OCI-LY1 (cell line): Measurements from ENCODE around the gene SLC22A17.
"Not testable (repeated sequence)": the region's sequence is repeated elsewhere in the genome, so short reads cannot be mapped to it uniquely, and the experiment has no call there.

Experiments
- H2AFZ ChIP-seq: fragments of 200-600 bp; sonication (generic), shearing (Covaris generic); 2 replicates; pipeline ENCODE4 v1.6.0; 2014; ENCODE audit warnings: antibody characterized with exemption, mild to moderate bottlenecking, low read length
- H3F3A ChIP-seq: fragments of 200-600 bp; sonication (generic), shearing (Covaris generic); 2 replicates; pipeline ENCODE4 v1.6.0; 2014; ENCODE audit warnings: mild to moderate bottlenecking, antibody characterized with exemption, low read length, moderate library complexity; ENCODE audit not compliant: insufficient read depth
- H3K27ac ChIP-seq: fragments of 200-600 bp; sonication (generic); 2 replicates; pipeline ENCODE4 v1.5.1; 2014; ENCODE audit warnings: low read length, mixed run types, mild to moderate bottlenecking, low read depth; ENCODE audit not compliant: poor library complexity, severe bottlenecking
- H3K27me3 ChIP-seq: fragments of 200-600 bp; sonication (generic); 2 replicates; pipeline ENCODE4 v1.6.0; 2014; ENCODE audit warnings: antibody characterized with exemption, mild to moderate bottlenecking, low read length, moderate library complexity; ENCODE audit not compliant: insufficient read depth
- H3K36me3 ChIP-seq: fragments of 200-600 bp; sonication (generic); 2 replicates; pipeline ENCODE4 v1.6.1; 2014; ENCODE audit warnings: mild to moderate bottlenecking, antibody characterized with exemption, low read length, moderate library complexity, mixed read lengths; ENCODE audit not compliant: insufficient read depth
- H3K4me1 ChIP-seq: fragments of 200-600 bp; sonication (generic); 2 replicates; pipeline ENCODE4 v1.5.1; 2014; ENCODE audit warnings: mild to moderate bottlenecking, low read length, moderate library complexity; ENCODE audit not compliant: insufficient read depth, severe bottlenecking
- H3K4me2 ChIP-seq: fragments of 200-600 bp; sonication (generic), shearing (Covaris generic); 2 replicates; pipeline ENCODE4 v1.6.1; 2014; ENCODE audit warnings: low read length
- H3K4me3 ChIP-seq: fragments of 200-600 bp; sonication (generic); 2 replicates; pipeline ENCODE4 v1.5.1; 2014; ENCODE audit warnings: low read length, low read depth, mild to moderate bottlenecking, mixed read lengths; ENCODE audit not compliant: poor library complexity, severe bottlenecking
- H3K79me2 ChIP-seq: fragments of 200-600 bp; shearing (Covaris generic); 2 replicates; pipeline ENCODE4 v1.6.1; 2016; ENCODE audit warnings: mixed run types, low read length, mixed read lengths; ENCODE audit not compliant: insufficient read depth
- H3K9ac ChIP-seq: fragments of 200-600 bp; sonication (generic), shearing (Covaris generic); 2 replicates; pipeline ENCODE4 v1.6.1; 2014; ENCODE audit warnings: mild to moderate bottlenecking, low read length, mixed read lengths
- H3K9me2 ChIP-seq: fragments of 200-600 bp; sonication (generic), shearing (Covaris generic); 2 replicates; pipeline ENCODE4 v1.6.1; 2014; ENCODE audit warnings: low read depth, mild to moderate bottlenecking, low read length, mixed read lengths
- H3K9me3 ChIP-seq: fragments of 200-600 bp; shearing (Covaris generic); 2 replicates; pipeline ENCODE4 v1.6.1; 2014; ENCODE audit warnings: low read length, mixed read lengths
- H4K20me1 ChIP-seq: fragments of 200-600 bp; sonication (generic), shearing (Covaris generic); 2 replicates; pipeline ENCODE4 v1.6.0; 2016; ENCODE audit warnings: mild to moderate bottlenecking, low read length; ENCODE audit not compliant: insufficient read depth
- EZH2 ChIP-seq: fragments of 200-600 bp; sonication (generic), shearing (Covaris generic); IDR thresholded peaks from 2 replicates; pipeline ENCODE4 v1.8.0; 2017; ENCODE audit warnings: borderline replicate concordance, mixed run types, mild to moderate bottlenecking, antibody characterized with exemption, low read length, moderate library complexity, mixed read lengths
- TF ChIP-seq, protein P1 (sequence below): fragments of 200-600 bp; sonication (generic), shearing (Covaris generic); IDR thresholded peaks from 2 replicates; pipeline ENCODE4 v1.5.1; 2017; ENCODE audit warnings: mild to moderate bottlenecking, antibody characterized with exemption, low read length, moderate library complexity, mixed read lengths

The SLC22A17 gene

DNA sequence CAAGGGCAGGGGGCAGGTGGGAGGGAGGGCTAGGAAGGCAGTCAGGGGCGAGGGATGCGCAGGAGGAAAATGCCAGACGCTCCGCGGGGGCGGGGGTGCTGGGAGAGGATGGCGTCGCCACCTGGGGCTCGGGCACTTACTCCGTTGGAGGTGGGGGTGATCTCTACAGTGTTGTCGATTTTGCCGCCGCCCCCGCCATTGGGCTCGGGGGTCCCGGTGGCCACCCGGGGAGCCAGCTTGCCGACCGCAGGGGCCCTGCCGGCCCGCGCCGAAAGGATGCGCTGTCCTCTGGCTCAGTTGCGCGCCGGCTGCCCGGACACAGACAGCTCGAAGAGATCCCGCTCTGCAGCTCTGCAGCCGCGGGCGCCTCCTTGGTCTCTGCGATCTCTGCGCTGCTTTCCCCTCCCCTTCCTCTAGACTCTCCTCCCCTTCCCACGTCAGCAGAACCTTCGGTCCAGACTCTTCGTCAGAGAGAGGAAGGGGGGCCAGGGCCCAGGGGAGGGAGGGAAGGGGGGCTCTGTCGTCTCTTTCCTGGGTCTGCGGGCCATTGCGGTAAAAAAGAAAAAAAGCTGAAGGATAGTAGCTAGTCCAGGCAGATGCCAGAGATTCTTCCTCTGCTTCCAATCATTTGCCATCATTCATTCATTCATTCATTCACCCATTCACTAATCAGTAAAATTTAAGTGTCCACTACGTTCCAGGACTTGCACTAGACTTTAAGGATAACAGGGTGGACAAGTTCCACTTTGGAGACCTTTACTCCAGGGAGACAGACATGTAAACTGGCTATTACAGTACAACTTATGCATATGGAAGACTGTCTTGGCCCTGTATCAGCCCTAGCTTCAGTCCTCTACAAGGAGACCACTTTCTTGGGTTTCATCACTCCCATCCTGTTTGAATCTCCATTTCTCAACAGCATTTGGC is at the start of gene SLC22A17:
TSS of gene SLC22A17 (minus strand) at position 382 of the 927 bp plus-strand sequence.
- Histone ChIP-seq H3K27ac (no peak within 1 kb of the TSS), H3K9me3 (no peaks in the 10 kb centered on the region), H3K79me2 (no peaks in the 10 kb centered on the region), H4K20me1 (no peaks in the 10 kb centered on the region), H3K4me2 (no peak within 1 kb of the TSS), H3K27me3 (no peaks in the 10 kb centered on the region), H2AFZ (no peak within 1 kb of the TSS), H3K9ac (no peak within 1 kb of the TSS), H3F3A (no peaks in the 10 kb centered on the region), H3K4me3 (no peak within 1 kb of the TSS), H3K4me1 (no peaks in the 10 kb centered on the region), H3K9me2 (no peaks in the 10 kb centered on the region), H3K36me3 (no peaks in the 10 kb centered on the region)
- TF ChIP-seq, protein P1, sequence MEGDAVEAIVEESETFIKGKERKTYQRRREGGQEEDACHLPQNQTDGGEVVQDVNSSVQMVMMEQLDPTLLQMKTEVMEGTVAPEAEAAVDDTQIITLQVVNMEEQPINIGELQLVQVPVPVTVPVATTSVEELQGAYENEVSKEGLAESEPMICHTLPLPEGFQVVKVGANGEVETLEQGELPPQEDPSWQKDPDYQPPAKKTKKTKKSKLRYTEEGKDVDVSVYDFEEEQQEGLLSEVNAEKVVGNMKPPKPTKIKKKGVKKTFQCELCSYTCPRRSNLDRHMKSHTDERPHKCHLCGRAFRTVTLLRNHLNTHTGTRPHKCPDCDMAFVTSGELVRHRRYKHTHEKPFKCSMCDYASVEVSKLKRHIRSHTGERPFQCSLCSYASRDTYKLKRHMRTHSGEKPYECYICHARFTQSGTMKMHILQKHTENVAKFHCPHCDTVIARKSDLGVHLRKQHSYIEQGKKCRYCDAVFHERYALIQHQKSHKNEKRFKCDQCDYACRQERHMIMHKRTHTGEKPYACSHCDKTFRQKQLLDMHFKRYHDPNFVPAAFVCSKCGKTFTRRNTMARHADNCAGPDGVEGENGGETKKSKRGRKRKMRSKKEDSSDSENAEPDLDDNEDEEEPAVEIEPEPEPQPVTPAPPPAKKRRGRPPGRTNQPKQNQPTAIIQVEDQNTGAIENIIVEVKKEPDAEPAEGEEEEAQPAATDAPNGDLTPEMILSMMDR = no peak
- no peak for TF ChIP-seq EZH2

DNA sequence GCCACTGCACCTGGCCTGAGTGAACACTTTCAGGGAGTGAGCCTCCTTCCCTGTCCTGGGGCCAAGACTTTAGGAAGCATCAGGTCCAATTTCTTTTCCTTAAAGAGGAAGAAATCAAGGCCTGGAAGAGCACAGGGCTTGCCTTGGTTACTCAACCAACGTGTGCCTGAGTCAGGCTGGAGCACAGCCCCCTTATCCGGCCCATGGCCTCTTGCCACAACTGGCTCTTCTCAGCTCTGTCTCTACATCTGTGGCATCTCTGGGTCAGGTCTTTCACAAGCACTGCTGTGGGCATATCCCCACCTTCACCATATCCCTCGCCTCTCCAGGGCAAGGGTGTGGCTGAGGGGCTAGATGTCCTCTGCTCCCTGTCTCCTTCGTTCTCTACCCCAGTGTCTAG is 48.6 kb upstream of the SLC22A17 start:
- Histone ChIP-seq H3K79me2 (no peaks in the 10 kb centered on the region), H2AFZ (no peak overlapping the region), H3K4me3 (no peak overlapping the region), H3K4me1 (no peaks in the 10 kb centered on the region), H3K9me2 (no peaks in the 10 kb centered on the region), H3K9ac (no peak overlapping the region), H3F3A (no peaks in the 10 kb centered on the region), H3K4me2 (no peak overlapping the region), H3K36me3 (no peaks in the 10 kb centered on the region), H3K27ac (no peak overlapping the region), H3K9me3 (no peaks in the 10 kb centered on the region), H3K27me3 (peaks cover 6% of the 10 kb centered on the region; the same call in 1 of the 2 replicates), H4K20me1 (no peaks in the 10 kb centered on the region)
- TF ChIP-seq EZH2 = no peak
- TF ChIP-seq, protein P1 = no peak

DNA sequence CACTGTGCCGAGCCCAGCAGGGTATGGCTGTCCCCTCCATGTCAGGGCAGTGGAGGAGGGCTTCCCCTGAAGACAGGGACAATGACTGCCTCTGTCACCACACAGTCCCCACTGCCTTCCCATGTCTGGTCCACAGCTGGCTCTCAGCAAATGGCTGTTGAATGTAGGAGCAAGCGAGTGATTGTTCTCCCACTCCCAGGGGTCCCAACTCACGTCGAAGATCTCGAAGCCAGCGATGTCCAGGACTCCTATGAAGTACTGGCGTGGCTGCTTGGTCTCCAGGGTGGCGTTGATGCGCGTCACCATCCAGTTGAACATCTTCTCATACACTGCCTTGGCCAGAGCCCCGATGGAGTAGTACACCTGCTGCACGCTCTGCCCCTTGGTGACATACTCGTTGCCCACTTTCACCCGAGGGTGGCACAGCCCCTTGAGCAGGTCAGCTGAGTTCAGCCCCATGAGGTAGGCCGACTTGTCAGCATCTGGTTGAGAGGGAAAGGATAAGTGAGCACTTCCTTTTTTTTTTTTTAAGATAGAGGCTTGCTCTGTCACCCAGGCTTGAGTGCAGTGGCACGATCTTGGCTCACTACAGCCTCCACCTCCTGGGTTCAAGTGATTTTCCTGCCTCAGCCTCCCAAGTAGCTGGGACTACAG is 47.9 kb upstream of the SLC22A17 start:
- H3K79me2 ChIP-seq, H3K4me2 ChIP-seq, H3K4me1 ChIP-seq, H3K9me3 ChIP-seq, H3K27me3 ChIP-seq, H3K9me2 ChIP-seq, H3K36me3 ChIP-seq, H3K27ac ChIP-seq, H3K4me3 ChIP-seq, H2AFZ ChIP-seq, H4K20me1 ChIP-seq, H3K9ac ChIP-seq, H3F3A ChIP-seq: not testable (repeated sequence)
